ENCODE results near the gene CCDC82. TPM values are rescaled to one million over a fixed set of nuclear protein-coding genes. Genes with fewer than 3 reads are reported as not detected.

Gene CCDC82
- total RNA-seq, 1 donor from 2014 or later: 27.1 TPM

GRCh38 chr11:96391698-96392307 lies 2.1 kb upstream of the CCDC82 start:
- DNase-seq (no peak), ATAC-seq (no peak)
- no peaks in the 10 kb centered on the region for H3K27me3 ChIP-seq (ENCODE audit: low read depth)
- no peak for TF ChIP-seq CTCF (IDR thresholded peaks at IDR 0.05)
- H3K4me3 ChIP-seq: no peak overlapping the region
- no peaks in the 10 kb centered on the region for H3K9me3 ChIP-seq
- intact Hi-C loops (cut with DNase I): no loop called here
- peaks cover 28% of the 10 kb centered on the region for H3K4me1 ChIP-seq
- H3K27ac ChIP-seq: no peak overlapping the region
- H3K36me3 ChIP-seq: no peaks in the 10 kb centered on the region

- no peak for TF ChIP-seq CTCF (IDR thresholded peaks at IDR 0.05)
- H3K36me3 ChIP-seq: no peaks in the 10 kb centered on the region
- intact Hi-C loops (cut with DNase I): no loop called here
- ATAC-seq (peak; percentile 20 to 26), DNase-seq (no peak)
- peak overlapping the region; percentile 91 for H3K27ac ChIP-seq
- no peaks in the 10 kb centered on the region for H3K27me3 ChIP-seq (ENCODE audit: low read depth)
- peaks cover 28% of the 10 kb centered on the region for H3K4me1 ChIP-seq
- H3K4me3 ChIP-seq: peak overlapping the region; percentile 88
- no peaks in the 10 kb centered on the region for H3K9me3 ChIP-seq
Observed at GRCh38 chr11:96390488-96390792, 728 bp upstream of the CCDC82 start.

GRCh38 chr11:96388891-96389719 lies 607 bp downstream of the CCDC82 start:
- ATAC-seq (peak; percentile 71 to 73), DNase-seq (no peak)
- Histone ChIP-seq H3K4me3 (peak overlapping the region; percentile 88), H3K36me3 (peaks cover 6% of the 10 kb centered on the region), H3K9me3 (no peaks in the 10 kb centered on the region), H3K4me1 (peaks cover 28% of the 10 kb centered on the region), H3K27ac (peak overlapping the region; percentile 91), H3K27me3 (ENCODE audit: low read depth) (no peaks in the 10 kb centered on the region)
- no peak for TF ChIP-seq CTCF (IDR thresholded peaks at IDR 0.05)
- intact Hi-C loops (cut with DNase I): no loop called here

GRCh38 chr11:96385187-96385586 lies 4.5 kb downstream of the CCDC82 start:
- Histone ChIP-seq H3K4me3 (no peak overlapping the region), H3K27ac (no peak overlapping the region), H3K36me3 (peaks cover 39% of the 10 kb centered on the region), H3K4me1 (peaks cover 21% of the 10 kb centered on the region), H3K9me3 (no peaks in the 10 kb centered on the region), H3K27me3 (ENCODE audit: low read depth) (no peaks in the 10 kb centered on the region)
- no peak for TF ChIP-seq CTCF (IDR thresholded peaks at IDR 0.05)
- no peak for DNase-seq
- intact Hi-C loops (cut with DNase I): no loop called here
- no peak for ATAC-seq

GRCh38 chr11:96384156-96384555 lies 5.6 kb downstream of the CCDC82 start:
- Histone ChIP-seq H3K36me3 (peaks cover 39% of the 10 kb centered on the region), H3K27me3 (ENCODE audit: low read depth) (no peaks in the 10 kb centered on the region), H3K4me3 (no peak overlapping the region), H3K9me3 (no peaks in the 10 kb centered on the region), H3K4me1 (peaks cover 21% of the 10 kb centered on the region), H3K27ac (no peak overlapping the region)
- TF ChIP-seq CTCF (IDR thresholded peaks at IDR 0.05): no peak
- intact Hi-C loops (cut with DNase I): no loop called here
- DNase-seq: no peak
- no peak for ATAC-seq

All from lower lobe of right lung (tissue), 2 donors.